Measurements from ENCODE around the gene ANKRD13D.
A peak's percentile ranks its signal among the peaks of the same experiment; 100 is the strongest.

Gene ANKRD13D

GRCh38 chr11:67261946-67262681 lies 27.0 kb upstream of the ANKRD13D start:
- no peak for DNase-seq (ENCODE audit: low read depth)

GRCh38 chr11:67262731-67263675 lies 26.1 kb upstream of the ANKRD13D start:
- DNase-seq (ENCODE audit: low read depth) = peak; percentile 85

- no peak for DNase-seq (ENCODE audit: low read depth)
These were observed 24.8 kb upstream of the ANKRD13D start for GRCh38 chr11:67264260-67264659.

GRCh38 chr11:67264877-67265632 lies 24.0 kb upstream of the ANKRD13D start:
- DNase-seq (ENCODE audit: low read depth) = no peak

- peak; percentile 65 for DNase-seq (ENCODE audit: low read depth)
These were observed 23.3 kb upstream of the ANKRD13D start for GRCh38 chr11:67265633-67266448.

- peak; percentile 61 for DNase-seq (ENCODE audit: low read depth)
These were observed 22.5 kb upstream of the ANKRD13D start, which contains the start of gene GRK2 for GRCh38 chr11:67266449-67267187. Gene GRK2, plus strand, starts transcription at chr11:67266473. Its CDS starts 227 bp downstream, at chr11:67266700.

GRCh38 chr11:67267188-67268080 lies 21.7 kb upstream of the ANKRD13D start:
- DNase-seq (ENCODE audit: low read depth) = no peak

- DNase-seq (ENCODE audit: low read depth) = no peak
These were observed 20.8 kb upstream of the ANKRD13D start for GRCh38 chr11:67268081-67268961.

GRCh38 chr11:67268962-67269268 lies 20.2 kb upstream of the ANKRD13D start:
- DNase-seq (ENCODE audit: low read depth) = no peak

- no peak for DNase-seq (ENCODE audit: low read depth)
These were observed 19.5 kb upstream of the ANKRD13D start for GRCh38 chr11:67269401-67270255.

GRCh38 chr11:67270256-67271204 lies 18.6 kb upstream of the ANKRD13D start:
- DNase-seq (ENCODE audit: low read depth) = peak; percentile 37

- no peak for DNase-seq (ENCODE audit: low read depth)
These were observed 17.9 kb upstream of the ANKRD13D start for GRCh38 chr11:67271205-67271540.

GRCh38 chr11:67271541-67272284 lies 17.4 kb upstream of the ANKRD13D start:
- DNase-seq (ENCODE audit: low read depth) = no peak

- DNase-seq (ENCODE audit: low read depth) = no peak
These were observed 16.5 kb upstream of the ANKRD13D start for GRCh38 chr11:67272327-67273259.

All from EH (cell line).